Measurements from ENCODE around the gene UNC13B. TPM values are rescaled to one million over a fixed set of nuclear protein-coding genes. Genes with fewer than 3 reads are reported as not detected.
"Not testable (repeated sequence)": the region's sequence is repeated elsewhere in the genome, so short reads cannot be mapped to it uniquely, and the experiment has no call there.

Gene UNC13B
- total RNA-seq, 1 donor from 2014 or later = 111 TPM

DNA sequence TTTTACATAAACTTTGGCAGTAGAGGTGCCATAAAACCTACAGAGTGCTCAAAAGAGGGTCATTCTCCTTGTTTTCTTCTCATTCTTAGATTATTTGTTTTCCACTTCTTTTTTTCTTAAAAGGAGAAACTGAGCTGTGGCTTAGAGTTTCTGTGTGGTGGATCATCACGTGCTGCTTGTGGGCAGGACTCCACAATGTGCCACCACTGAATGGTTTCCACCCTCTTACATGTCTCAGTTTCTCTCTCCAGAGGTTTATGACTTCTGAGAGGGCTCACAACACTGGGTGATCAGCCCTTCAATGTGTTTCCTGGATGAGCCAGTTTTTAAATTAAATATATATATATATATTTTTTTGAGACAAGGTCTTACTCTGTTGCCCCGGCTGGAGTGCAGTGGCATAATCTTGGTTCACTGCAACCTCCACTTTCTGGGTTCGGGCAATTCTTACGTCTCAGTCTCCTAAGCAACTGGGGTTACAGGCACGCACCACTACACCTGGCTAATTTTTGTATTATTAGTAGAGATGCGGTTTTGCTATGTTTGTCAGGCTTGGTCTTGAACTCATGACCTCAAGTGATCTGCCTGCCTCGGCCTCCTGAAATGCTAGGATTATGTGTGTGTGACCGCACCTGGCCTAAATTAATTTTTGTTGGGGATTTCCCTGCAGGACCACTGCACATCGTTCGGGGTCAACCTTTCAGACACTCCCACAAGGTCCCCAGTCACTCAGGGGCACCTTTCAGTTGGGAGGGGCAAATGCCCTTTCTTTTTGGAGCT is 3.1 kb upstream of the UNC13B start:
- H3K36me3 Mint-ChIP-seq (ENCODE audit: insufficient read depth) = peaks cover 2% of the 10 kb centered on the region
- no peak for DNase-seq (ENCODE audit: low spot score, unreplicated experiment)
- no peak overlapping the region for H3K4me3 Mint-ChIP-seq (ENCODE audit: low read depth)
- H3K27ac Mint-ChIP-seq = no peak overlapping the region
- no peaks in the 10 kb centered on the region for H3K27me3 Mint-ChIP-seq
- H3K4me1 Mint-ChIP-seq (ENCODE audit: low read depth) = peaks cover 17% of the 10 kb centered on the region
- no peaks in the 10 kb centered on the region for H3K9me3 Mint-ChIP-seq (ENCODE audit: low read depth)
- TF ChIP-seq, protein P1, sequence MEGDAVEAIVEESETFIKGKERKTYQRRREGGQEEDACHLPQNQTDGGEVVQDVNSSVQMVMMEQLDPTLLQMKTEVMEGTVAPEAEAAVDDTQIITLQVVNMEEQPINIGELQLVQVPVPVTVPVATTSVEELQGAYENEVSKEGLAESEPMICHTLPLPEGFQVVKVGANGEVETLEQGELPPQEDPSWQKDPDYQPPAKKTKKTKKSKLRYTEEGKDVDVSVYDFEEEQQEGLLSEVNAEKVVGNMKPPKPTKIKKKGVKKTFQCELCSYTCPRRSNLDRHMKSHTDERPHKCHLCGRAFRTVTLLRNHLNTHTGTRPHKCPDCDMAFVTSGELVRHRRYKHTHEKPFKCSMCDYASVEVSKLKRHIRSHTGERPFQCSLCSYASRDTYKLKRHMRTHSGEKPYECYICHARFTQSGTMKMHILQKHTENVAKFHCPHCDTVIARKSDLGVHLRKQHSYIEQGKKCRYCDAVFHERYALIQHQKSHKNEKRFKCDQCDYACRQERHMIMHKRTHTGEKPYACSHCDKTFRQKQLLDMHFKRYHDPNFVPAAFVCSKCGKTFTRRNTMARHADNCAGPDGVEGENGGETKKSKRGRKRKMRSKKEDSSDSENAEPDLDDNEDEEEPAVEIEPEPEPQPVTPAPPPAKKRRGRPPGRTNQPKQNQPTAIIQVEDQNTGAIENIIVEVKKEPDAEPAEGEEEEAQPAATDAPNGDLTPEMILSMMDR (IDR thresholded peaks at IDR 0.05; ENCODE audit: unreplicated experiment) = no peak

DNA sequence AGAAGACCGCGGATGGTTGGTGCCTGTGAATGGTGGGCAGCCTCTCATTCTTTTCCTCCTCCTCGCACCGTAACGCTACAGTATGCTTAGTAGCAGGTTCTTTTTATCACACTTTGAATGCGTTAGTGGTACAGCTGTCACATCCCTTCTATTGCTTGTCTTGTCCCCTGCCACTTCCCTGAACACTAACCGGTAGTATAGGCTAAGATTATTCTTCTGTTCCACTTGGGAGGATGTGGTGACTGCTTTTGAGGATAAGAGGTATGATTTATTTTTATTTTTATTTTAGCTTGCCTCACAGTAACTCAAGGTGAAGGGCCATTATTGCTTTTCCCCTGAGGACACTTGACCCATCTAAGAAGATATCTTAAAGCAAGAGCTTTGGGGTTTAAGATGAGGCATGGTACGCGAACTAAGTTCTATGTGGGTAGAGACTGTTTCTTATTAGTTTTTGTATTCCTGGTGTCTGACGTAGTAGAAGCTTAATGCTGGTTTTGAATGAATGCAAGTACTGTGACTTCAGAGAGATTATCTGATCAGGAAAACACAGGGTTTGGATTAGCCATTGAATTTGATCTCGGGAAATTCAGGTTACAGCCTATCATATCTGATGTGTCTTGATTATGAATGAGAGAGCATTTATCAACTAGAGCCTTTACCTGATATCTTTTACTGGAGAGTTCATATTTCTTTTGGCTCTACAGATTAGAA is 951 bp downstream of the UNC13B start:
- no peak for DNase-seq (ENCODE audit: low spot score, unreplicated experiment)
- H3K4me3 Mint-ChIP-seq (ENCODE audit: low read depth) = peak overlapping the region; percentile 92
- H3K27ac Mint-ChIP-seq = peak overlapping the region; percentile 98
- H3K27me3 Mint-ChIP-seq = no peaks in the 10 kb centered on the region
- no peaks in the 10 kb centered on the region for H3K36me3 Mint-ChIP-seq (ENCODE audit: insufficient read depth)
- TF ChIP-seq, protein P1 (IDR thresholded peaks at IDR 0.05; ENCODE audit: unreplicated experiment) = no peak
- peaks cover 26% of the 10 kb centered on the region for H3K4me1 Mint-ChIP-seq (ENCODE audit: low read depth)
- no peaks in the 10 kb centered on the region for H3K9me3 Mint-ChIP-seq (ENCODE audit: low read depth)

DNA sequence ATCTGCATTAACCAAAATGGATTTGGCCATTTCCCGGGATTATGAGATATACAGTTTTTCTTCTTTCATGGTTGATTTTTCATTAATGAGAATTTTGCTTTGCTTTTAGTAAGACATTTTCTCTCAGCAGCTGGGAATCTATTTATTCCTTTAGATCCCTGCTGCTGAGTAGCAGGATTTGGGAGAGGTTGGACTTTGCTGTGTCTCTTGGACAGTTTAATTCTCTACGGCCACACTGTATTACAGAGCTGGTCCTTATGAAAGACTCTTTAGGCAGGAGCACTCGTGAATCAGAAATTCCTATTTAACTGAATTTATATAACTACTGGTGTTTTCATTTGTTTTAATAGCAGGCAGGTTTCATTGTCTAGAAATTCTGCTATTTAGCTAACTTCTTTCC is 1.6 kb downstream of the UNC13B start:
- DNase-seq (ENCODE audit: low spot score, unreplicated experiment) = no peak

DNA sequence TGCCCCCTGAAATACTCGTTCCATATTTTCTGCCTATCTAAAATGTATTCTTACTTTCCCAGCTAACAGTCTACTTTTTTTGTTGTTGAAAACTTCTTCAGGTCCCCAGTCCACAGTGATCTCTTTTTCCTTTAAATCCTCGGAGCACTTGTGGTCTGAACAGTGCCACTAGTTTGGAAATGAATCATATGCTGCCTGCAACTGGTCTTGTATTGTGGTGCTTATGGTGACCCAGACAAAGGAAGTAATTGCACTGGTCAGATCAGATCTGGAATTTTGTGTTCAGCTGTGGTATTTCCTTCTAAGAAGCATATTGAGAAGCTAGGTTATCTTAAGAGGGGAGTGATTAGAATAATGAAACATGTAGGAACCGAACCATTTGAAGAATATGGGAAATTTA is 2.9 kb downstream of the UNC13B start:
- peak overlapping the region; percentile 2 for H3K4me3 Mint-ChIP-seq (ENCODE audit: low read depth)
- H3K36me3 Mint-ChIP-seq (ENCODE audit: insufficient read depth) = peaks cover 3% of the 10 kb centered on the region
- H3K9me3 Mint-ChIP-seq (ENCODE audit: low read depth) = no peaks in the 10 kb centered on the region
- TF ChIP-seq, protein P1 (IDR thresholded peaks at IDR 0.05; ENCODE audit: unreplicated experiment) = no peak
- no peak for DNase-seq (ENCODE audit: low spot score, unreplicated experiment)
- peak overlapping the region; percentile 76 for H3K27ac Mint-ChIP-seq
- no peaks in the 10 kb centered on the region for H3K27me3 Mint-ChIP-seq
- peaks cover 32% of the 10 kb centered on the region for H3K4me1 Mint-ChIP-seq (ENCODE audit: low read depth)

More for the DNA sequence above, 1.6 kb downstream of the UNC13B start:
- Mint-ChIP-seq H3K27ac (peak overlapping the region; percentile 77), H3K4me3 (ENCODE audit: low read depth) (peak overlapping the region; percentile 92), H3K27me3 (no peaks in the 10 kb centered on the region), H3K9me3 (ENCODE audit: low read depth) (no peaks in the 10 kb centered on the region), H3K4me1 (ENCODE audit: low read depth) (peaks cover 26% of the 10 kb centered on the region), H3K36me3 (ENCODE audit: insufficient read depth) (peaks cover 2% of the 10 kb centered on the region)
- TF ChIP-seq, protein P1 (IDR thresholded peaks at IDR 0.05; ENCODE audit: unreplicated experiment) = no peak

DNA sequence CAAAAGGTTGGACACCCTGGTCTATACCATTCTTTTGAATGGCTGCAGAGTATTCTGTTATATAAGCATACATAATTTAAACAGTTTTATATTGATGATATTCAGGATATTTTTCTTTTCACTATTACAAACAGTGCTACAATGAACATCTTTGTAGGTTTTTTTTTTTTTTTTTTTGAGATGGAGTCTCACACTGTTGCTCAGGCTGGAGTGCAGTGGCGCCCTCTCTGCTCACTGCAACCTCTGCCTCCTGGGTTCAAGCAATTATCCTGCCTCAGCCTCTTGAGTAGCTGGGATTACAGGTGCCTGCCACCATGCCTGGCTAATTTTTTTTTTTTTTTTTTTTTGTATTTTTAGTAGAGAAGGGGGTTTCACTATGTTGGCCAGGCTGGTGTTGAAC is 5.6 kb downstream of the UNC13B start:
- not testable (repeated sequence) for H3K4me3 Mint-ChIP-seq (ENCODE audit: low read depth); H3K36me3 Mint-ChIP-seq (ENCODE audit: insufficient read depth); H3K27ac Mint-ChIP-seq; H3K9me3 Mint-ChIP-seq (ENCODE audit: low read depth); H3K27me3 Mint-ChIP-seq; DNase-seq (ENCODE audit: low spot score, unreplicated experiment)
- H3K4me1 Mint-ChIP-seq (ENCODE audit: low read depth) = peaks cover 39% of the 10 kb centered on the region
